ENCODE measurements around the gene C3.
"Not testable (repeated sequence)": the region's sequence is repeated elsewhere in the genome, so short reads cannot be mapped to it uniquely, and the experiment has no call there.

The C3 gene

DNA sequence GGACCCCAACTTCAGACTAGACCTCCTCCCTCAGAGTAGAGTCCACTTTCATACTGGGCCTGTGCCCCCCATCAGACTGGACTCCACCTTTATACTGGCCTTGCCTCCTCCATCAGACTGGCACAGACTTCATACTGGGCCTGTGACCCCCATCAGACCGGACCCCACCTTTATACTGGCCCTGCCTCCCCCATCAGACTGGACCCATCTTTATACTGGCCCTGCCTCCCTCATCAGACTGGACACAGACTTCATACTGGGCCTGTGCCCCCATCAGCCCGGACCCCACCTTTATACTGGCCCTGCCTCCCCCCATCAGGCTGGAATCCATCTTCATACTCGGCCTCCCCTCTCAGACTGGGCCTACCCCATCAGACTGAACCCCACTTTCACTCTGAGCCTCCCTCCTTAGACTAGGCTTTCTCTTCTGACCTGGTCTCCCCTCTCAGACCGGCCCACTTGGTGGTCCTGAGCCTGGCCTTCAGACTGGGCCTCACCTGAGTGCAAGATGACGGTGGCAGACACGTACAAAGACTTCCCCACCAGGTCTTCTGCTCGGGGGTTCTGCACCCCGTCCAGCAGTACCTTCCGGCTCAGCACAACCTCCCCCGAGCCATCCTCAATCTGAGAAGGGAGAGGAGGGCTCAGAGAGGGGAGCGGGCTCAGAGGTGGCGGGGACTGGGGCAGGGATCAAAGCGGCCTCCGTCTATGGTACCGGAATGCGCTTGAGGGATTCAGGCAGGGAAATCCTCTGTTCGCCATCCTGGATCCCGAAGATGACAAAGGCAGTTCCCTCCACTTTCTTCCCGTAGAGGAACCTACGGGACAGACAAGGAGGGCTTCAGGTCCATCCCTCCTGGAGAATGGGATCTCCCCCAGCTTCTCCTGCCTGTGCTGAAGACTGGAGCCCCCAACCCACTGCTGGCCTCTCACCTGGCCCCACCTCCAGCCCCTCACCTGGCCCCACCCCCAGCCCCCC is 7.5 kb downstream of the C3 start:
- no peak for DNase-seq (ENCODE audit: low read depth)

DNA sequence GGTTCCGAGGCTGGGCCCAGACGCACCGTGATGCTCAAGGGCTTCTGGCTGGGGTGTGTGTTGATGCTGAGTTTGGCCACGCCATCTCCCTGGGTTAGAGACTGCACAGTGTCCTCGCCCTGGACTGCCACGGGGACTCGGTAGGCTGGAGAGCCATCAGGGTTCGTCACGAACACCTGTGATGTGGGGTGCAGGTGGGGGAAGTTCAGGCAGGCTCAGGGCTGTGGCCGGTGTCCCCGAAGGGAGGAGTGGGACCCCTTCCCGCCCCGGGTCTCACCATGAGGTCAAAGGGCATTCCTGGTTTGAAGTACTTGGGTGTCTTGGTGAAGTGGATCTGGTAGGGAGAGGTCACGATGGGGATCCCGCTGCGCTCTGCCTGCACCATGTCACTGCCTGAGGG is 8.2 kb downstream of the C3 start:
- no peak for DNase-seq (ENCODE audit: low read depth)

DNA sequence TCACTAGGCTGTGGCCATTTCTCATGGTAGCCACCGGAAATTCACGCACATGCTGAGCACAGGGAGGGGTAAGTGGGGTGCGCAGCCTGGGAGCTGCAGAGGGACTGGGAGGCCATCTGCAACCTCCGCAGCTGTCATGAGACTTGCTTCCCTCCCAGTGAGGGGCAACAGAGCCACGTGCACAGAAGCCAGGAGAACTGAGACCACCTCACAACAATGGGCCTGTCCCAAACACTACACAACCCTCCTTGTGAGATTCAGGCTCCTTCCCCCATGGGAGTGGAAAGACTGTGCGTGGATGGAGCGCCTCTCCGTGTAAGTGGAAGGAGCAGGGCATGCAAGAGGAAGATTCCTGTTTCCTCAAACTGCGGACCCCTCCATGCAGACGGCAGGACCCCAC is 8.8 kb downstream of the C3 start:
- no peak for DNase-seq (ENCODE audit: low read depth)

DNA sequence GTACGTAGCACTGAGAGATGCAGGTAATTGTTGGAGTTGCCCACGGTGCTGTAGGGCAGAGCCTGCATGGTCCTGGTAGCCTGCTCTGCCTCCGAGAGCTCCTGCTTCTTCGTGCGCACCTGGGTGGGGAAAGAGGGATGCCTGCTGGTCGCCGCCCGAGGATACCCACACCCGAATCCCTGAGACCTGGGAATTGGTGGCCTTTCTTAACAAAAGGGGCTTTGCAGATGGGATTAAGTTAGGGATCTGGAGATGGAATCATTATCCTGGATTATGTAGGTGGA is 9.4 kb downstream of the C3 start:
- DNase-seq (ENCODE audit: low read depth): no peak

DNA sequence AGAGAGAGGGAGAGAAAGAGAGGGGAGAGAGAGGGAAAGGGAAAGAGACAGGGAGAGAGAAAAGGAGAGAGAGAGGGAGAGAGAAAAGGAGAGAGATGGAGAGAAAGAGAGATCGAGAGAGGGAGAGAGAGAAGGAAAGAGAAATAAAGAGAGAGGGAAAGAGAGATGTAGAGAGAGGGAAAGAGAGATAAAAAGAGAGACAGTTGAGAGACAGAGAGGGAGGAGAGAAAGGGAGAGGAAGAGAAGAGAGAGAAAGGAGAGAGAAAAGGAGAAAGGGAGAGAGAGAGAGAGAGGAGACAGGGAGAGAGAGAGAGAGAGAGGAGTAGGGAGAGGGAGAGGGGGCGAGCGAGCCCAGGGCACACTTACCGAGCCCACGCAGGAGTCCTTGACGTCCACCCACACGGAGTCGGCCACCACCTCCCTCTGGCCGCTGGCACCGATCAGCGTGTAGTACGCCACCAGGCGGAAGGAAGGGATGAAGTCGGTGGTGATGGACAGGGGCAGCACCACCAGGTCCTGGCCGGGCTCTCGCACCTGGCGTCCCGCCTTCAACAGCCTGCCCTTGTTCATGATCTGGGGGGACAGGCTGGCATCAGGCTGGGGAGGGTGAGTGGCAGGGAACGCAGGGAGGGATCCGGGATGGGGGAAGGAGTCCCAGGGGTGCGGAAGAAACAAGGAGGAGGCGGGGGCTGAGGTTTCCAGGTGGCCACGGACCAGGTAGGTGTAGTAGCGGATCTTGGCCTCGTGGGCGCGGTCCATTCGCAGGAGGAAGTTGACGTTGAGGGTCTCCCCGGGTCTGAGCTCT is 10.0 kb downstream of the C3 start:
- DNase-seq (ENCODE audit: low read depth): no peak

DNA sequence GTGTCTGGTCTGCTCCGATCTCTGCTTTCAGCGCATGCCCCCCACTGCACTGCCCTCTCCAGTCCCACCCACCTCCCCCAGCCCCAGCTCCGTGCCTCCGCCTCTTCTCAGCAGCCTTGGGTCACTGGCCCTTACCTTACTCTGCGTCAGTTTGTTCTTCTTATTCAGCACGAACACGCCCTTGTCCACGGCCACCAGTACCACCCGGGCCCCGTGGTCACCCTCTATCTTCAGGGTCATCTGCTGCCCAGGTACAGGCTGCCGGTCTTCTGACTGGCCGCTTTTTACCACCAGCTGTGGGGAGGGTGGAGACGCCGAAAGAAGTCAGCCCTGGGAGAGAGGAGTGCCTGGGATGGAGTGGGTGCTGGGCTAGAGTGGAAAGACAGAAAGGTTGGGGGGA is 10.9 kb downstream of the C3 start:
- no peak for DNase-seq (ENCODE audit: low read depth)

DNA sequence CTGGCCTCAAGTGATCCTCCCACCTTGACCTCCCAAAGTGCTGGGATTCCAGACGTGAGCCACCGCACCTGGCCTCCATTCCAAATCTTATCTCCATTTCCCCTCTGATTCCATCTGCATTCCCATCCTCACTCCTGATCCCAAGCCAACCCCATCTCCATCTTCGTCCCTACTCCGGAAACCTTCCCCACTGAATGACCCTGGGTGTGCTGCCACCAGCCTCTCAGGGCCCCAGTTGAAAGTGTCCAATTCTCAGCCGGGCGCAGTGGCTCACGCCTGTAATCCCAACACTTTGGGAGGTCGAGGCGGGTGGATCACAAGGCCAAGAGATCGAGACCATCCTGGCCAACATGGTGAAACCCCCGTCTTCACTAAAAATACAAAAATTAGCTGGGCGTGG is 11.5 kb downstream of the C3 start:
- DNase-seq (ENCODE audit: low read depth): not testable (repeated sequence)

DNA sequence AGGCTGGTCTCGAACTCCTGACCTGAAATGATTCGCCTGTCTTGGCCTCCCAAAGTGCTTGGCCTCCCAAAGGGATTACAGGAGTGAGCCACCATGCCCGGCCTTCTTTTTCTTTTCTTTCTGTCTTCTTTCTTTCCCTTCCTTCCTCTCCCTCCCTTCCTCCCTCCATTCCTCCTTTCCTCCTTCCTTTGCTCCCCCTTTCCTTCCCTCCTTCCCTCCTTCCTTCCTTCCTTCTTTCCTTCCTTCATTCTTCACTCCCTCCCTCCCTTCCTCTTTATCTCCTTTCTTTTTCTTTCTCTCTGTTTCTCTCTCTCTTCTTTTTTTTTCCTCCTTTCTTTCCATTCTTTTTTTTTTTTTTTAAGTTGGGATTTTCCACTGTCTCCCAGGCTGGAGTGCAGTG is 12.1 kb downstream of the C3 start:
- no peak for DNase-seq (ENCODE audit: low read depth)

DNA sequence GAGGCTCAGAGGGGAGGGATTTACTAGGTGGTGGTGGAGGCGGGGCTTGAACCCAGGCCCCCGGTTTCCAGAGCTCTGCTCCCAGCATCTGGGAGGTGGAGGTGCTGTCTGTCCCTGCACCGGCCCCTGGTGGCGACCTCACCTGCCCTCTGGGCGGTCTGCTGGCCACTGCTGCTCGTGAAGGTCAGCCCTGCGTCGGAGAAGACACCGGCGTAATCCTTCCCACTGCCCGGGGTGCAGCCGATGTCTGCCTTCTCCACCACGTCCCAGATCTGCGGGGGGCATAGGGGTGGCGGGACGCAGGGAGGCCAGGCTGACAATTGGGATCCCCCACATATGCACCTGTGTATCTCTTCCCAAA is 12.8 kb downstream of the C3 start:
- DNase-seq (ENCODE audit: low read depth): no peak

DNA sequence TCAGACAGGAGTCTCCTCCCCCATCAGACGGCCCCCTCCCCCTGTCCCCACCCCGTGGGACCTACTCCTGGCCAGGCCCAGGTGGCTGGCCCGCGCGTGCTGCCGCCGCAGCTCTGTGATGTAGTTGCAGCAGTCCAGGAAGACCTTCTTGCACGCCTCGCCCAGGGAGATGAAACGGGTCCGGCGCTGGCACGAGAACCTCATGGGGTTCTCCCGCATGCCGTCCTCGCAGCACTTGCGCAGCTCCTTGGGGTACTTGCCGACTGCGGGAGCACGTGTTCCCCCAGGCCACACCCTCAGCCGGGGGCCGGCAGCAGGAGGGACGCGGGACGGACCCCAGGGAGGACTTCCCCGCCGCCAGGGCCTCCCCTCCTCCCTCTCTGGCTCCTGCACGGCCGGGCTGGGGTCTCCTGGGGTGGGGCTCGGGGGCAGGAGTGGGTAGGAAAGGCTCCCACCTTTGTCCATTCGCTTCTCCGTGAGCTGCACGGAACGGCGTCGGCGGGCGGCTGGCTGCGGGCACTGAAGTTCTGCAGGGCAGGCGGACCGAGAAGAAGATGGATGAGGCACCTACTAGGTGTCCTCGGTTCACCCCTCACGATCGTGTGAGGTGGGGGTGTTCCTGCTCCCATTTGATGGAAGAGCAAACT is 13.3 kb downstream of the C3 start:
- DNase-seq (ENCODE audit: low read depth): no peak

DNA sequence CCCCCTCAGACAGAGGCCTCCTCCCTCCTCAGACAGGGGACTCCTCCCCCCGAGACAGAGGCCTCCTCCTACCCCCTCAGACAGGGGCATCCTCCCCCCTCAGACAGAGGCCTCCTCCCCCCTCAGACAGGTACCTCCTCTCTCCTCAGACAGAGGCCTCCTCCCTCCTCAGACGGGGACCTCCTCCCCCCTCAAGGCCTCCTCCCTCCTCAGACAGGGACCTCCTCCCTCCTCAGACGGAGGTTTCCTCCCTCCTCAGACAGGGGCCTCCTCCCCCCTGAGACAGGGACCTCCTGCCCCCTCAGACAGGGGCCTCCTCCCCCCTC is 13.9 kb downstream of the C3 start:
- DNase-seq (ENCODE audit: low read depth): no peak

DNA sequence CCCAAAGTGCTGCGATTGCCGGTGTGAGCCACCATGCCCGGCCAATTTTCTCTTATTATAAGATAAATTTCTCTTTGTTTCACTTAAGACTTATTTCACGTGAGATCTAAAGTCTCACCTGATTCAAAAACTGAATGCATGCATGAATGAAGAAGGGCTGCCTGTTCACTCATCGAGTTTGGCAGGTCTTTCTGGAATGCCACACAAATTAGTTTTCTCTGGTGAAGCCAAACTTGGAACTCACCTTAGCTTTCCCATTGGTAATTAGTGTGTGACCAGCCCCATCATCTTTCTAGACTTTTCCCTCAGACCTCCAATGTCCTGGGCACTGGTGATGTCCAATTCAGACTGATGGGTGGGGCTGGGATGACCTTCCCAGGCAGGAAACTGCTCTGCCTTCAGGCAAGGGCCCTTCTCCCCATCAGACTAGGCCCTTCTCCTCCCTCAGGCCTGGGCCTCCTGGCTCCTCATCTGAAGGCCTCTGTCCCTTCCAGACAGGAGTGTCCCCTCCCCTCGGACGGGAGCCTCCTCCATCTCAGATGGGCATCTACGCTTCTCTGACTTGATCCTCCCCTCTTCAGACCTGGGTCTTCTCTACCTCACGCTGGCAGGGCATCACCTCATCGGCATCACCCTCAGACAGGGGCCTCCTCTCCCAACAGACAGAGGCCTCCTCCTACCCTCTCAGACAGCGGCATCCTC is 14.4 kb downstream of the C3 start:
- DNase-seq (ENCODE audit: low read depth): no peak

DNA sequence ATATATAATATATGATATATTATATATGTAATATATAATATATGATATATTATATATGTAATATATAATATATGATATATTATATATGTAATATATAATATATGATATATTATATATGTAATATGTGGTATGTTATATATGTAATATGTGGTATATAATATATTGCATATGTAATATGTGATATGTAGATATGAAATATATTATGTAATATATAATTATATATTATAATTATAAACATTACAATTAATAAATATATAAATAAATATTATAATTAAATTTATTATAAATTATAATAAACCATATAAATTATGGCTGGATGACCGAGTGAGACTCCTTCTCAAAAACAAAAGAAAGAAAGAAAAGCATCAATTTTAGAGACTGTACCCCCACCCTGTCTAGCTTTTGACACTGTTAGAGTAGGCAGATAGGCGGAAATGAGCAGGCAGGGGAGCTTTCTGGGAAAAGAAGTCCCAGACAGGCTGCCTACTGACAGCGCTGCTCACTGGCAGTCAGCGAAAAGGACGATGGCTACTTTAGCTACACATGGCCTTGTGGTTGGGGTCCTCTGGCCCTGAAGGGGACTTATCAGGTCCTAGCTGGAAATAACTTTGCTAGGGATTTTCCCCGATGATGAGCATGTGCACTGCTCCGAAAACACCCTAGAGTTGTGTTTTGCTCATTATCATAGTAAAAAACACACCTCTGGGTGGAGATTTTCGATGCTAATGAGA is 19.7 kb downstream of the C3 start:
- DNase-seq (ENCODE audit: low read depth): no peak

DNA sequence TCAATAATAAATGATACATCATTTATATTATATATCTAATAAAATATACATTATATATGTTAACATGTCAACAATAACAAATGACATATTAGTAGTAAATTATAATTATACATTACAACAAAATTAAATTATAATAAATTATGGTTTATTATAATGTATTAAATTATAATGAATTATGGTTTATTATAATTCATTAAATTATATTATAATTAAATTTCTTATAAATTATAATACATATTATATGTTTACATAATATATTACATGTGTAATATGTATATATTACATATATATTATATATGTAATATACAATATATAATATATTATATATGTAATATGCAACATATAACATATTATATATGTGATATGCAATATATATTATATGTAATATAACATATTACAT is 20.5 kb downstream of the C3 start:
- no peak for DNase-seq (ENCODE audit: low read depth)

DNA sequence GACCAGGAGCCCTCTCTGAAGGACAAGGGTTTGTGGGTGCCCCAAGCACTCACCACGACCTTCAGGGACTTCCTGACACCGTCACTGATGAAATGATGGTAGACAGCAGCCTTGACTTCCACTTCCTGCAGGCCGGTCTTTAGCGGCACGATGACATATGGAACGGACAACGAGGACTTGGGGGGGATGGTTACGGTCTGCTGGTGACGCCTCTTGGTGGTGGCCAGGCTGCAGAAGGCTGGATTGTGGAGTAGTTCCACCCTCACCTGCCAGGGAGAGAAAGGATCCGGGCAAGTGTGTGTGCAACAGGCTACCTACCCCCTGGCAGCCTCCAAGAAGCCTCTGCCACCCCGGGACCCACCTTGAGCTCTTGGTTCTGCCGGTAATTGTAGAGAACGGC is 23.2 kb downstream of the C3 start:
- DNase-seq (ENCODE audit: low read depth): no peak

DNA sequence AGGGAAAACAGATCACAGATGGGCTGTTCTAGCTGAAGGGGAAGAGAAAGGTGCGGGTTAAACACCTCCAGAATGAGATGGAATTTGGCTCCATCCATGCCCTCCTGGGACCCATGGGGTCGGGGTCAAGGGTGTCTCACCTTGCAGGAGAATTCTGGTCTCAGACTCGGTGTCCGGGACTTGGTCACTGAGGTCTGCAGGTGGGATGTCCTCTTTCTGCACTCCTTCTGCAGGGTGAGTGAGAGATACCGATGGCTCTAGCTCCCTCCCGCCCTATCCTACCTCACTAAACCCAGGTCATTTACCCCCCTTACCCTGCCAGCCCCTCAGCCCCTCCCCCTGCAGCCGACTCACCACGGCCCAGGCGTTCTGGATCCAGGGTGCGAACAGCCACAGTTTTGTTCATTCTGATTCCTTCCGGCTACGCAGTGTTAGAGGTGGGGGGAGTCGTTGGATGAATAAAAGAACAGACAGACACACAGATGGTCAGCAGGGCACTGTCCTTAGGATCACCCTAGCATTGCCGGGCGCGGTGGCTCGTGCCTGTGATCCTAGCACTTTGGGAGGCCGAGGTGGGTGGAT is 24.1 kb downstream of the C3 start:
- no peak for DNase-seq (ENCODE audit: low read depth)

DNA sequence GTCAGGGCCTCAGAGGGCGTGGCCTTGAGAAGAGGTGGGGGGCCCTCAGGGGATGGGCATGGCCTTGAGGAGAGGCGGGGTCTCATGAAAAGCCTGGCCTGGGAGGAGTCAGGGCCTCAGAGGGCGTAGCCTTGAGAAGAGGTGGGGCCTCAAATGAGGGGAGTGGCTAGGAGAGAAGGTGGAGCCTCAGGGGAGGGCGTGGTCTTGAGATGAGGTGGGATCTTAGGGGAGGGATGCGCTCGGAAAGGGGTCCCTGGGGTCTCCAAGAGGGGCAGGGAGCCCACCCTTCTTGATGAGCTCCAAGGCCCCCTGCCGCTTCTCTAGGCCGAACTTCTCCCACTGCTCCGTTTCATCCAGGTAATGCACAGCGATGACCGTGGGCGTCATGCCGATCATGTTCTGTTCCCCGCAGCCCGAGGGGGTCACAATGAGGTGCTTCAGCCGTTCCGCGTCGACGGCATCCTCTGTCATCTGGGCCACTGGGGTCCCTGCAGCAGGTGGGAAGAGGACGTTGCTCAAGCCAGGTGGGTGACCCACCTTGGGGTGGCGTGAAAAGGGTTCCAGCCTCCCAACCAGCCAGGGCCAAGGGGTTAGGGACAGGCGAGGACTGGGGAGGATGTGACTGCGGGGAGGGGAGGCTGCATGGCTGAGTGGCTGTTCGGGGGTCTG is 26.2 kb downstream of the C3 start:
- no peak for DNase-seq (ENCODE audit: low read depth)

DNA sequence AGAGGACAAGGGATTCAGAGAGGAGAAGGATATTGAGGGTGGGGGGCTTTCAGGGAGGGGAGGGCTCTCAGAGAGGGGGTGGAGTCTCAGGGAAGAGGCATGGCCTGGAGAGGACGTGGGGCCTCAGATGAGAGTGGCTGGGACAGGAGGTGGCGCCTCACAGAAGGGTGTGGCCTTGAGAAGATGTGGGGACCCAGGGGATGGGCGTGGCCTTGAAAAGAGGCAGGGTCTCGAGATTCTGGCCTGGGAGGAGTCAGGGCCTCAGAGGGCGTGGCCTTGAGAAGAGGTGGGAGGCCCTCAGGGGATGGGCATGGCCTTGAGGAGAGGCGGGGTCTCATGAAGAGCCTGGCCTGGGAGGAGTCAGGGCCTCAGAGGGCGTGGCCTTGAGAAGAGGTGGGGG is 26.8 kb downstream of the C3 start:
- no peak for DNase-seq (ENCODE audit: low read depth)

DNA sequence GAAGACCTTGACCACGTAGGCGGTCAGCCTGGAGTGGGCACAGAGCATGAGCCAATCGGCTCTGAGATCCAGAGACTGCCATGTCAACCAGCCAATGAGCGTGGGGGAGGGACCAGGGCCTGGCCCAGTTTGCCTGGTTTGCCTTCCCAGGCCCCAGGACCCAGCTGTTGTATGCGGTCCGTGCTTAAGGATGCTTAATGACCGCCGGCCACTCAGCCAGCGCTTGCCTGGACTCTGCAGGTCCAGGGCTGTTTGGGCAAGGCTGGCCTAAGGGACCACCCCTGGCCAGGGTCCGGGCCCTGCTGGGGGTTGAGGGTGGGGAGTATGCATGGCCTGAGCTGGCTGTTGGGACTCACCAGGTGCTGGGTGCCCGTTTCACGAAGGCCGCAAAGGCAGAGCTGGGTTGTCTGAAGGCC is 27.4 kb downstream of the C3 start:
- DNase-seq (ENCODE audit: low read depth): no peak

DNA sequence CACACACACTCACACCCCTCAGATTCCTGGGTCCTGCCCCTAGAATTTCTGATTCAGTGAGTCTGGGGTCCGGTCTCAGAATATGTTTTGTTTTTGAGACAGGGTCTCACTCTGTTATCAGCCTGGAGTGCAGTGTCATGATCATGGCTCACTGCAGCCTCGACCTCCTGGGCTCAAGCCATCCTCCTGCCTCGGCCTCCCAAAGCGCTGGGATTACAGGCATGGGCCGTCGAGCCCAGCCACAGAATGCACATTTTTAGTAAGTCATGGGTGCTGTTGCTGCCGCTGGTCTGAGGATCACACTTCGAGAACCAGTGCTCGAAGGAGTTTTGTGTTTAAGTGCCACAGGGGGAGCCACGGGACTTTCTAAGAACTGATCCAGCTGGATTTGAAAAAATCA is 28.4 kb downstream of the C3 start:
- DNase-seq (ENCODE audit: low read depth): no peak

DNA sequence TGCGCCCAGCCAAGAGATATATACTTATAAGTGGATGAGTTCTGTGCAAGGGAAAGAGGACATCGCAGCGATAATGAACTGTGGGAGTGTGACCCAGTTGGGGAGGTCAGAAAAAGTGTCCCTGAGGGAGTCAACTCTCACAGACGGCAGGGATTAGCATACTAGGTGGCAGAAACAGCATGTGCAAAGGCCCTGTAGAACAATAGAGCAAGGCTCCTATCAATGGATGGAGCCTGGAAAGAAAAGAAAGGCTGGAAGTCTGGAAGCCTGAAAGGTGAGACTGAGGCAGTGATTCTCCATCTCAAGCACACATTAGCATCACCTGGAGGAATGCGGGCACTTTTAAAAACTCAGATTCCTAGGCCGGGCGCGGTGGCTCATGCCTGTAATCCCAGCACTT is 29.1 kb downstream of the C3 start:
- no peak for DNase-seq (ENCODE audit: low read depth)
